Activated CD4-positive, CD25-positive, alpha-beta regulatory T cell treated with anti-CD3 and anti-CD28 coated beads, Interleukin-2, amount 50 U/mL, for 24 hours (primary cell): ENCODE data around the gene EFEMP2.
A peak's percentile ranks its signal among the peaks of the same experiment; 100 is the strongest.

Experiments used
- ATAC-seq, 2 donors: fragments of 150-1000 bp; cut with Tn5 transposase; one replicate each; pipeline ENCODE4 v1.10.0; 2021; ENCODE audit warnings: mild to moderate bottlenecking in 1 of 2, moderate library complexity in 1 of 2

The EFEMP2 gene

DNA sequence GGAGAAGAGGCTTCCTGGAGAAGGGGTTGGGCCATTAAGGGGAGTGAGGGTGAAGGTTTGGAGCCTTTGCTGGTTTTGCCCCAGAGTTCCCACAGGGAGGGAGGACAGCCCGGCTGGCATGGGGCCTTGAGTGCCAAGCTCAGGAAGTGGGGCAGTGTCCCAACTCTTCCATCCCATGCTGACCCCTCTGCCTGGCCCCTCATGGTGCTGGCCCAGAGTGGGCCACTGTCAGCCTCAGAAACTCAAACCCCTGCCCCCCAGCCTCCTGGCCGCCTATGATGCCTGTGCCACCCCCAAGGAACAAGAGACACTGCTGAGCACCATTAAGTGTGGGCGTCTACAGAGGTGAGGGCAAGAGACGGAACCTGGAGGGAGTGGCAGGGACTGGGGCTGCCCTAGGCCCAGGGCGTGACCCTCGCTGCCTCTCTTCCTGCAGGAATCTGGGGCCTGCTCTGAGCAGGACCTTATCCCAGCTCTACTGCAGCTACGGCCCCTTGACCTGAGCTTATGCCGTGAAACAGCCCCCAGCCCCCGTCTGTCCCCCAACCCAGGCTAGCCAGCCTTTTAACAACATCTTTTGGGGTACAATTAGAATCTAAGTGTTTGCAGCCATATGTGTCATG lies 6.9 kb downstream of the EFEMP2 start:
- no peak for ATAC-seq

DNA sequence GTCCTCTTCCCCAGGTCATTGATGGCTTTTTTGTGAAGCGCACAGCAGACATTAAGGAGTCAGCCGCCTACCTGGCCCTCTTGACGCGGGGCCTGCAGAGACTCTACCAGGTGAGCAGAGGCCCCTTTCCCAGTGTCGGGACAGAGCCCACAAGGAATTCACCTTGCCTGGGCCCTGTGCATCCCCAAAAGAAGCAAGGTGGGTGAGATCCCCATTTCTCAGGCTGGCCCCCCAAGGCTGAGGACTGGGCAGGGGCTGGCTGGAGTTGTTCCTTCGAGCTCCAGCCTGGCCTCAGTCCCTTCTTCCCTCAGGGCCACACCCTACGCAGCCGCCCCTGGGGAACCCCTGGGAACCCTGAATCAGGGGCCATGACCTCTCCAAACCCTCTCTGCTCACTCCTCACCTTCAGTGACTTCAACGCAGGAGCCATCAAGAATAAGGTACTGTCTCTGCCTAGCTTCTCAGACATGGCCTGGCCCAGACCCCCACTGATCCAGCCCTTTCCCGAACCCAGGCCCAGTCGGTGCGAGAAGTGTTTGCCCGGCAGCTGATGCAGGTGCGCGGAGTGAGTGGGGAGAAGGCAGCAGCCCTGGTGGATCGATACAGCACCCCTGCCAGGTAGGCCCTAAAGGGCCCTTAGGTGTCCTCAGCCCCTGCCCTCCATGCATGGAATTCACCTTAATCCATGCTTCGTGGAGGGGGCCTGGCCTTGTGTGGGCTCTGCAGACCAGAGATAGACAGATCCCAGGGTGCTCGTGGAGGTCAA lies 7.7 kb downstream of the EFEMP2 start:
- no peak for ATAC-seq

GRCh38 chr11:65863889-65864705 lies 8.5 kb downstream of the EFEMP2 start:
- no peak for ATAC-seq

- ATAC-seq = no peak
Observed at GRCh38 chr11:65862941-65863888, 9.4 kb downstream of the EFEMP2 start.

DNA sequence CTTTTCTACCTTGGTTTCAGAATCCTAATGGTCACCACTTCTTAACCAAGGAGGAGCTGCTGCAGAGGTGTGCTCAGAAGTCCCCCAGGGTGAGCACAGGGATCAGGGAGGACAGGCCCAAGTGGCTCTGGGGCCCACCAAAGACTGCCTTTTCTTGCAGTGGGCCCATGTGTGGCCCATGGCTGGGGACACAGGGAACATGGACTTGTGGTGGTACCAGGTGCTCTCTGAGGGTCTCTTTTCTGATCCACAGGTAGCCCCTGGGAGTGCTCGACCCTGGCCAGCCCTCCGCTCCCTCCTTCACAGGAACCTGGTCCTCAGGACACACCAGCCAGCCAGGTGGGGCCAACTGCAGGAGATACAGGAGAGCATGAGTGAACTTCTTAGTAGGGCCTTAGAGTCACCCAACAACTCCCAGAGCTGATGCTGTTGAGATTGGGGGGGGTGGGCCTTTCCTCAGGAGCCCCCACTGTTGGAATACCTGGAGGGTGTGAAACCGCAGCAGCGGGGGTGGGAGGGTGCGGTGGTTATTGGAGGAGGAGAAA lies 10.3 kb downstream of the EFEMP2 start:
- ATAC-seq = no peak

DNA sequence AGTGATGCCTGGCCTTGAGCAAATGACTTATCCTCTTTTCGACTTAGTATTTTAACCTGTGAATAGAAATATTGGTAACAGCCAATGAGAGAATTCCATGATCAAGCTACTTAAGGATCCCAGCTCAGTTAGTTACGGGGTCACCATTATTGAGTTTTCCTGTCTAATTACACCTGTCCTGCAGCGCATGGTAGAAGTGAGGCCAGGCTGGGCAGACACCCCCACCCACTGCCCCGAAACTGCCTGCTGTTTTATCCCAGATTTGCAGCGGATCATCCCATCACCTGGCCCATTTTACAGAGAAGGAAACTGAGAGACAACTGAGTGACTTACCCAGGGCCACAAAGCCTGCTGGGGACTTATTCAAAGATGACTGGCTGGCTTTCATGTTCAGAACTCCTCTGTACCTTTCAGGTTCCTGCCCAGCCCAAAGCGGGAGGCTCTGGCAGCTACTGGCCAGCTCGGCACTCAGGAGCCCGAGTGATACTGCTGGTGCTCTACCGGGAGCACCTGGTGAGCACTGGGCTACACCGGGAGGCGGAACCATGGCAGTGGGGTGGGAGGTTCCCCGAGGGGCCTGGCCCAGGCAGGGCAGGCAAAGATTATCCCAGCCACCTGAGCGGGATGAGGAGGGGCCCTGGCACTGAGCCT lies 10.9 kb downstream of the EFEMP2 start:
- no peak for ATAC-seq

- no peak for ATAC-seq
Observed at GRCh38 chr11:65861165-65861505, 11.5 kb downstream of the EFEMP2 start.

- peak; percentile 45 to 47 for ATAC-seq
Observed at GRCh38 chr11:65860278-65861164, 12.1 kb downstream of the EFEMP2 start, which contains the start of gene MUS81. Gene MUS81, plus strand, starts transcription at chr11:65860433. Its CDS starts 321 bp downstream, at chr11:65860754.

DNA sequence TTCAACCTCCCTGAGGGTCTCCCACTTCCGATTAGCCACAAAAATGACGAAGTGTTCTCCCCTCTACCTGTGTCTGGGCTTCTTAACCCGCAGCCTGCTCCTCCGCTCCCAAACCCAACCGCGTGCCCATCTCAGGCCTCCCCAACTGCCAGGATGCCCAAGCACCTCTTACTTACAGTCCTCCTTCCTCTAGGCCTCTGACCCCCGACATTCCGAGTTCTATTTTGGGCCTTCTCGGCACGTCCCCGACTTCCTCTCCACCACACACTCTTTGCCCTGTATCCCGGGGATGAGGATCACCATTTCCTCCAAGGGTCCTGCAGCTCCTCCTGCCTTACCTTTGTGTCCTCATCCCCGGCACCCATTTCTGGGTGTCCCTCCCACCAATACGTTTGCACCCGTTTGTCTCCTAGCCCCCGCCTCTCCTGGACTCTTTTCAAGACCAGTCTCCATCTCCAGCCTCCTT lies 12.8 kb downstream of the EFEMP2 start:
- no peak for ATAC-seq

DNA sequence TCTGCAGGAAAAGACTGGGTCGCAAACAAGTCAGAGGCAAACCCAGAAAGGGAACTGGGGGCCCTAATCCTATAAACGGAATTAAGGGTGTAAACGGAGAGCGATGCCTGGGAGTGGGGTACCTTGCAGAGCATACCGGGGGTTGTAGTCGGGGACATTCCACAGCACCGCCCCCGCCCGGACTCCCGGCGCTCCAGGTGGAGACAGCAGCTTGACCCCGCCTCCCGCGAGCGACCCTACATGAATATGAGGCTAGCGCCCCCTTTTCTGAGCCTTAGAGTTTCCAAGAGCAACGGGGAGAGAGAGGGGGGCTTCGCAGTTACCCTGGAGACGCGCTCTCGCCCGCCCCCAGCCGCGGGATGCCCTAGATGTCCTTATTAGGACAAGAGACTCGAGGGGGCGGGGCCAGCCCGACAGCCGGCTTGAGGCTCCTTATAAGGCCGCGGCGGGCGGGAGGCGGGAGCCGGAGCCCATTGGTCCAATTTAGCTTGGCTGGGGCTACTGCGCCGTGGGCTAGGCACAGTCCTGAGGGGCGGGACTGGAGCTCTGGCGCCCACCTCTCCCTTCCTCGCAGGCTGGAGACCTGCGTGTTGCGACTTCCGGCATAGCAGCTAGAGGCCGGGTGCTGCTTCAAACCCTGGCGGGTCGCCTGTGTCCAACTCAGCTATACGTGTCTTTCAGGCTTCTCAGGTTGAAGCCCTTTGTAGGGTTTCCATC lies 13.3 kb downstream of the EFEMP2 start:
- peak; percentile 67 to 70 for ATAC-seq

DNA sequence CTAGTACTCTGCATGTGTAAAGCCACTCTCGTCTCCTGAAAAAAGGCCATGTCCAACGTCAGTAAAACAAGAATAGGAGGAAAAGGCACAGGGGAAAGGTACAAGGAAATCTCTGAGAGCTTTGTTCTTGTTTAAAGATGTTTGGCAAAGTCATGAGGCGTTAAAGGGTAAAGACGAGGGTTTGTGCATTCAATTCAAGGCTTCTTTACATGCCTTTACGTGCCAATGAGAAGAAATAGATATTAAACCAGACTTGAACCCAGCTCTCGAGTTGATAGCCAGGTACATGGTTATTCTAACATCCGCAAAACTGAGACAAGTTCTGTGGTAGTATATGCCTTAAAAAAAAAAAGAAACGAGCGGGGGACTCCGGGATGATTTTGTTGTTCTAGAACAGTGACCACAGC lies 13.9 kb downstream of the EFEMP2 start:
- no peak for ATAC-seq

DNA sequence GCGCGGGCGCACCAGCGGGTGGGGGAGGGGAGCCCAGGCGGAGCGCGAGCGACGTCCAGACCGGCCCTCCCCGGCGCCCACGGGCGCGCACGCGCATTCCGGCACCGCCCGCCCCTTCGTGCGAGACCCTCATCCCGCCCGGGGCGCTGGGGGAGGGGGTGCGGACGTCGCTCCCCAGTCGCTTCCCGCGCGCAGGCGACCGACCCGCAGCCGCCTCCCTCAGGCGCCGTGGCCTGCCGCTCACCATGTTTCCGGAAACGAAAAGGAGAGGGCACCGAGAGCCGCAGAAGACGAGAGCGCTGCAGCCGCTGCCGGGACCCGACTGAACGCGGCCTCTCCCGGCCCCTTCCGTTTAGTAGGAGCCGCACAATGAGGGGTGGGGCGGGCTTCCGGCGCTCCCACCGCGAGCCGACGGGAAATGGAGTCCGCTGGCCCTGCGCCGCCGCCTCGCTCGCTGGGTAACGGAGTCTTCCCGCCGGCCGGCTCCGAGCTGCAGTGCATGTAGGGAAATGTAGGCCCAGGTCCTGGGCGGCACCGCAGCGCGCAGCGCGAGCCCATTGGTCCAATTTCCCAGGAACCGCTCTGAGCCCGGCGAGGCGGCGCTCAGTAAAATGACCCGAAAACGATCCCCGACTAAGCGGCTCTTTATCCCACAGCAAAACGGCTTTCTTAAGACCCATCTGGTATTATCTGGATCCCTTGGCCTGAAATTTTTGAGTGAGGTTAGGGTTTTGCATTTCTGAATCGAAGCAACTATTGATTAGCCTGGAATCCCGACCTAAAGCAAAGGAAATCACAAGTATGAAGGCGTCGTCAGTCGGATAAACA lies 14.5 kb downstream of the EFEMP2 start, which contains the start of gene CFL1:
Gene CFL1 (minus strand): TSS at position 328 of the 828 bp plus-strand sequence. CDS start 81 bp downstream, at position 247.
- ATAC-seq = peak; percentile 76

DNA sequence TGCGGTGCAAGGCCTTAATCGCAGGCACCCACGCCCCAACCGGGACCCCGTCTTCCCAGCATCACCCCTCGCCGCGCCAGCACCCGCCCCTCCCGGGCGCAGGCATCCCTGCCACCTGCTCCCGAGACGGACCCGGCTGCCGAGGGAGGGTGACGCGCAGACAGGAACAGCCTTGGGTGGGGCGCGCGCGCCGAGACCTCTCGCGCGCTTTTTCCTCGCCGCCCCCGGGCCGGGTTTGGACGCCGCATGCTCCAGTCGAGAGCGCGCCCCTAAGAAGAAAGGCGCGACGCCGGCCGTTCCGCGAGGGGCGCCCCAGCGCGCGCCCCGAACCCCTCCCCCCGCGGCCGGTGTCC lies 15.1 kb downstream of the EFEMP2 start:
- ATAC-seq = no peak

DNA sequence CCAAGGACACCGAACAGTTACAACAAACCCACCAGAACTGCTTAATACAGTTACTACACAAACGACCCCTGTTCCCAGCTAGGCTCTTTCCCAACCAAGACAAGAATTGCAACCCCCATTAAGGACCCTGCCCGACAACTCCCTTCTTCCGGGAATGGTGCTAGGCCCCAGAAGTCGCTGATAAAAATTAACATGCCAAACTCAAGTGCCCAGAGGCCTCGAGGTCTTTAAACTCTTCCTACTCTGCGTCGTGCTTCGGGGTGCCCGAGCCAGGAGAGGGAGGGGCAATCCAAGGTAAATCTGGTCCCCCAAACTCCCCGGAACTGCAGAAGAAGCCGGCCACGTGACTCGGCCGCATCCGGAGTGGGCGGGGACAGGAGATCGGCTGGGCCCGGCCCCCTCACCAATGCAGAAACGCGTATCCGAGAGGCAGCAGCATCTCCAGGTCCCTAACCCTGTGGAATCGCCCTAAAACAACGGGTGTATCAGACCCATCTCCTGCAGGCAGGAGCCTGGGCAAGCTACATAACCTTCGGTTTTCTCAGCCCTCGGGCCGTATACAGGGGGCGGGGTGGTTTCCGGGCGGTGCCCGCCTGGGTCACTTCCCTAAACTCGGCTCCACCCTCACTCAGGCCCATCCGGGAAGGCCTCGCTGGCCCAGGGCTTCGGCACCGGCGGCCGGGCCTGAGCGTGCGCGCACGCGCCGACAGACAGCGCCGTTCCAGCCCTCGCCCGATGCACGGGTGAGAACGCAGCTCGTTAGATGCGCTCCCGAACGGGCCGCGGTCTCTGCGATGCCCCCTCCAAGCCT lies 15.7 kb downstream of the EFEMP2 start:
- peak in 1 of 2 donors; percentile 3 for ATAC-seq

DNA sequence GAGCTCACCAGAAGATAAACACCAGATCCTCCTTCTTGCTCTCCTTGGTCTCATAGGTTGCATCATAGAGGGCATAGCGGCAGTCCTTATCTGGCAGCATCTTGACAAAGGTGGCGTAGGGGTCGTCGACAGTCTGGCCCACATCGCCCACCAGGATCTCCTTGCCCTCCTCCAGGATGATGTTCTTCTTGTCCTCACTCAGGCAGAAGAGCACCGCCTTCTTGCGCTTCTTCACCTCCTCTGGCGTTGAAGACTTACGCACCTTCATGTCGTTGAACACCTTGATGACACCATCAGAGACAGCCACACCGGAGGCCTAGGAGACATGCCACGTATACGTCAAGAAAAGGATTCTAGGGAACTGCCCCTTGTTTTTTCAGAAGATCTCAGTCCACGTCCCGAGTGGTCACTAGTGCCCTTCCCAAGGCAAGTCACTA lies 16.7 kb downstream of the EFEMP2 start:
- no peak for ATAC-seq

GRCh38 chr11:65854852-65855837 lies 17.5 kb downstream of the EFEMP2 start:
- ATAC-seq = no peak
